ENCODE results near the gene IDUA. TPM values are rescaled to one million over a fixed set of nuclear protein-coding genes. Genes with fewer than 3 reads are reported as not detected.

IDUA gene
- total RNA-seq, 2 donors from 2014 or later, result 23.4 to 31.9 TPM

DNA sequence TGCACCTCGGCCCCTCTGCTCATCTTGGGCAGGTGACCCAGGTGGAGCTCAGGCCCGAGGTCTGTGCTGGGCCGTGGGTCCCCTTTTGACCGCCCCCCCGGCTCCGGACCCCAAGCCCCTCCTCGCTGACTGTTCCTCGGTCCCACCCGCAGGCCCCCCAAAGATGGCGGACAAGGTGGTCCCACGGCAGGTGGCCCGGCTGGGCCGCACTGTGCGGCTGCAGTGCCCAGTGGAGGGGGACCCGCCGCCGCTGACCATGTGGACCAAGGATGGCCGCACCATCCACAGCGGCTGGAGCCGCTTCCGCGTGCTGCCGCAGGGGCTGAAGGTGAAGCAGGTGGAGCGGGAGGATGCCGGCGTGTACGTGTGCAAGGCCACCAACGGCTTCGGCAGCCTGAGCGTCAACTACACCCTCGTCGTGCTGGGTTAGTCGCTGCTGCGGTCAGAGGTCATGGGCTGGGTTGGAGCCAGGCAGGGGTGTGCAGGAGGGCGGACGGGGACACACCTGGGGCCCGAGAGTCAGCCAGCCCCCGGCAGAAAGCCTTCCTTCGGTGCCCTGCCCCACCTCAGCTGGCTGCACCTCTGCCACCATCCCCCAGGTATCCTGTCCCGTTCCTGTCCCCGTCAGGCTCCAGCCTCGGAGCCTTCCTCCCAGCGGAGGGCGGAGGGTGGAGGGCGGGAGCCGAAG, 35.4 kb downstream of the IDUA start:
- TF ChIP-seq, protein P1, sequence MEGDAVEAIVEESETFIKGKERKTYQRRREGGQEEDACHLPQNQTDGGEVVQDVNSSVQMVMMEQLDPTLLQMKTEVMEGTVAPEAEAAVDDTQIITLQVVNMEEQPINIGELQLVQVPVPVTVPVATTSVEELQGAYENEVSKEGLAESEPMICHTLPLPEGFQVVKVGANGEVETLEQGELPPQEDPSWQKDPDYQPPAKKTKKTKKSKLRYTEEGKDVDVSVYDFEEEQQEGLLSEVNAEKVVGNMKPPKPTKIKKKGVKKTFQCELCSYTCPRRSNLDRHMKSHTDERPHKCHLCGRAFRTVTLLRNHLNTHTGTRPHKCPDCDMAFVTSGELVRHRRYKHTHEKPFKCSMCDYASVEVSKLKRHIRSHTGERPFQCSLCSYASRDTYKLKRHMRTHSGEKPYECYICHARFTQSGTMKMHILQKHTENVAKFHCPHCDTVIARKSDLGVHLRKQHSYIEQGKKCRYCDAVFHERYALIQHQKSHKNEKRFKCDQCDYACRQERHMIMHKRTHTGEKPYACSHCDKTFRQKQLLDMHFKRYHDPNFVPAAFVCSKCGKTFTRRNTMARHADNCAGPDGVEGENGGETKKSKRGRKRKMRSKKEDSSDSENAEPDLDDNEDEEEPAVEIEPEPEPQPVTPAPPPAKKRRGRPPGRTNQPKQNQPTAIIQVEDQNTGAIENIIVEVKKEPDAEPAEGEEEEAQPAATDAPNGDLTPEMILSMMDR (IDR thresholded peaks at IDR 0.05), result no peak
- Histone ChIP-seq H3K27me3 (replicated peaks; ENCODE audit: insufficient read depth) (no peaks in the 10 kb centered on the region), H3K27ac (no peak overlapping the region), H3K36me3 (peaks cover 18% of the 10 kb centered on the region), H3K4me3 (no peak overlapping the region), H3K9me3 (no peaks in the 10 kb centered on the region), H3K4me1 (ENCODE audit: control insufficient read depth in 1 of 2, low read depth in 2 of 2) (peaks cover 0 to 4% of the 10 kb centered on the region in 2 donors)
- DNase-seq (ENCODE audit: low spot score) (no peak), ATAC-seq (ENCODE audit: insufficient number of reproducible peaks, low FRiP score, low read depth) (no peak)

DNA sequence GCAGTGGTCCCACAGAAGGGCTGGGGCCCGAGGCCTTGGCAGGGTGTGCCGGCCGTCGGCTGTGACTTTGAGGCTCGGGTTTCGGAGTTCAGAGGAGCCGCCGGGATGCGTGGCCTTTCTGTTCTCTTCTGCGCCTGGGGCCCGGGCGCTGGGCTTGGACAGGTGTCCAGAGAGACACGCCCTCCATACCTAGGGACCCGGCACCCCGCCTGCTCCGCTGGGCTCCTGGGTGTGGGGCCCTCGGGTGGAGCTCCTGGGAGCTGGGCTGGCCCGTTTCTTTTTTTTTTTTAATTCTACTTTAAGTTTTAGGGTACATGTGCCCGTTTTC, 35.9 kb downstream of the IDUA start:
- Histone ChIP-seq H3K4me3 (no peak overlapping the region), H3K4me1 (ENCODE audit: control insufficient read depth in 1 of 2, low read depth in 2 of 2) (peaks cover 0 to 3% of the 10 kb centered on the region in 2 donors), H3K27me3 (replicated peaks; ENCODE audit: insufficient read depth) (no peaks in the 10 kb centered on the region), H3K27ac (no peak overlapping the region), H3K36me3 (peaks cover 18% of the 10 kb centered on the region), H3K9me3 (no peaks in the 10 kb centered on the region)
- DNase-seq (ENCODE audit: low spot score), result no peak
- TF ChIP-seq, protein P1 (IDR thresholded peaks at IDR 0.05), result no peak
- no peak for ATAC-seq (ENCODE audit: insufficient number of reproducible peaks, low FRiP score, low read depth)

DNA sequence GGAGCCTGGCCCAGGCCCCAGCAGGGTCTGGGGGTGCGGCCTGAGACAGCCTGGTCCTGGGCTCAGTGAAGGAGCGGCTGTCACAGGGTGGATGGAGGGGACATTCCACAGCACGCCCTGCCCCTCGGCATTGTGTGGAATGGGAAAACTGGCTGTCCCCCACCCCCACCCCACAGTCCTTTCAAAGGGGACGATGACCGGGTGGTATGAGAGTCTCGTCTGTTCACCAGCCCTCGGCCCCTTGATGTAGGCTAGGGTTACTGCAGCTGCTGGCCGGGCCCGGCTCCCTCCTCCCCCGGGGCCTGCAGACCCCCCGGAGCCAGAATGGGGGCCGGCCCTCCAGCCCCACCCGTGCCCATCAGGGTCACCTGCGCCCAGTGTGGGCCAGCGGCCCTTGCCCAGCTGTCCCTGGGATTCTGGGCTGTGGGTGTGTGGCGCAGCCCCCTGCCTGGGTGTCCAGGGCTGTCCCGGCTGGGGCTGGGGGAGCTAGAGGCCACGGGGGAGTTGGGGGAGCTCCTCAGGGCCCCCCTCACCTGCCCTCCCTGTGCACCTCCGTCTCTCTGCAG, 36.3 kb downstream of the IDUA start:
- TF ChIP-seq, protein P1 (IDR thresholded peaks at IDR 0.05), result no peak
- H3K9me3 ChIP-seq, result no peaks in the 10 kb centered on the region
- ATAC-seq (ENCODE audit: insufficient number of reproducible peaks, low FRiP score, low read depth), result no peak

DNA sequence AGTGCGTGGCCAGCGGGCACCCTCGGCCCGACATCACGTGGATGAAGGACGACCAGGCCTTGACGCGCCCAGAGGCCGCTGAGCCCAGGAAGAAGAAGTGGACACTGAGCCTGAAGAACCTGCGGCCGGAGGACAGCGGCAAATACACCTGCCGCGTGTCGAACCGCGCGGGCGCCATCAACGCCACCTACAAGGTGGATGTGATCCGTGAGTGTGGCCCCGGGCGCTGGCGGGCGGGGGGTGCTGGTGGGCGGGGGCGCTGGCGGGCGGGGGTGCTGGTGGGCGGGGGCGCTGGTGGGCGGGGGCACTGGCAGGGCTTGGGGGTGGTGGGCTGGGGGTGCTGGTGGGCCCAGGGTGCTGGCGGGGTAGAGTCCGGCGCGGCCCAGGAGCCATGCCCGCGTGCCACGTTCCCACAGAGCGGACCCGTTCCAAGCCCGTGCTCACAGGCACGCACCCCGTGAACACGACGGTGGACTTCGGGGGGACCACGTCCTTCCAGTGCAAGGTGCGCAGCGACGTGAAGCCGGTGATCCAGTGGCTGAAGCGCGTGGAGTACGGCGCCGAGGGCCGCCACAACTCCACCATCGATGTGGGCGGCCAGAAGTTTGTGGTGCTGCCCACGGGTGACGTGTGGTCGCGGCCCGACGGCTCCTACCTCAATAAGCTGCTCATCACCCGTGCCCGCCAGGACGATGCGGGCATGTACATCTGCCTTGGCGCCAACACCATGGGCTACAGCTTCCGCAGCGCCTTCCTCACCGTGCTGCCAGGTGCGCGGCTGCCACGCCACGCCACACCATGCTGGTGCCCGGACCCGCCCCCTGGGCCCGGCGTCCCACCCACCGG, 37.3 kb downstream of the IDUA start:
- DNase-seq (ENCODE audit: low spot score) (no peak), ATAC-seq (ENCODE audit: insufficient number of reproducible peaks, low FRiP score, low read depth) (no peak)
- no peak overlapping the region for H3K4me3 ChIP-seq
- TF ChIP-seq, protein P1 (IDR thresholded peaks at IDR 0.05), result no peak
- no peaks in the 10 kb centered on the region for H3K27me3 ChIP-seq (replicated peaks; ENCODE audit: insufficient read depth)
- H3K9me3 ChIP-seq, result no peaks in the 10 kb centered on the region
- no peak overlapping the region for H3K27ac ChIP-seq
- H3K36me3 ChIP-seq, result peaks cover 18% of the 10 kb centered on the region
- H3K4me1 ChIP-seq (ENCODE audit: control insufficient read depth in 1 of 2, low read depth in 2 of 2), result no peaks in the 10 kb centered on the region

More for the DNA sequence above, 36.3 kb downstream of the IDUA start:
- Histone ChIP-seq H3K36me3 (peaks cover 18% of the 10 kb centered on the region), H3K27ac (no peak overlapping the region), H3K27me3 (replicated peaks; ENCODE audit: insufficient read depth) (no peaks in the 10 kb centered on the region), H3K4me3 (no peak overlapping the region), H3K4me1 (ENCODE audit: control insufficient read depth in 1 of 2, low read depth in 2 of 2) (no peaks in the 10 kb centered on the region)
- DNase-seq (ENCODE audit: low spot score), result no peak

DNA sequence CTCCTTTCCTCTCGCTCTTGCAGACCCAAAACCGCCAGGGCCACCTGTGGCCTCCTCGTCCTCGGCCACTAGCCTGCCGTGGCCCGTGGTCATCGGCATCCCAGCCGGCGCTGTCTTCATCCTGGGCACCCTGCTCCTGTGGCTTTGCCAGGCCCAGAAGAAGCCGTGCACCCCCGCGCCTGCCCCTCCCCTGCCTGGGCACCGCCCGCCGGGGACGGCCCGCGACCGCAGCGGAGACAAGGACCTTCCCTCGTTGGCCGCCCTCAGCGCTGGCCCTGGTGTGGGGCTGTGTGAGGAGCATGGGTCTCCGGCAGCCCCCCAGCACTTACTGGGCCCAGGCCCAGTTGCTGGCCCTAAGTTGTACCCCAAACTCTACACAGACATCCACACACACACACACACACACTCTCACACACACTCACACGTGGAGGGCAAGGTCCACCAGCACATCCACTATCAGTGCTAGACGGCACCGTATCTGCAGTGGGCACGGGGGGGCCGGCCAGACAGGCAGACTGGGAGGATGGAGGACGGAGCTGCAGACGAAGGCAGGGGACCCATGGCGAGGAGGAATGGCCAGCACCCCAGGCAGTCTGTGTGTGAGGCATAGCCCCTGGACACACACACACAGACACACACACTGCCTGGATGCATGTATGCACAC, 38.2 kb downstream of the IDUA start:
- Histone ChIP-seq H3K36me3 (peaks cover 18% of the 10 kb centered on the region), H3K27me3 (replicated peaks; ENCODE audit: insufficient read depth) (no peaks in the 10 kb centered on the region), H3K4me1 (ENCODE audit: control insufficient read depth in 1 of 2, low read depth in 2 of 2) (no peaks in the 10 kb centered on the region), H3K9me3 (no peaks in the 10 kb centered on the region), H3K27ac (no peak overlapping the region), H3K4me3 (no peak overlapping the region)
- no peak for DNase-seq (ENCODE audit: low spot score)
- TF ChIP-seq, protein P1 (IDR thresholded peaks at IDR 0.05), result no peak
- ATAC-seq (ENCODE audit: insufficient number of reproducible peaks, low FRiP score, low read depth), result no peak

Data from thoracic aorta (tissue), 2 donors.